GM18867 (cell line): Measurements from ENCODE around the gene RXRB.

ENCODE experiments used
- ATAC-seq: cut with Tn5 transposase; IDR thresholded peaks from one replicate; pipeline ENCODE4 v1.9.1; 2021; ENCODE audit warnings: mild to moderate bottlenecking, moderate library complexity; ENCODE audit not compliant: unreplicated experiment

Gene RXRB

DNA sequence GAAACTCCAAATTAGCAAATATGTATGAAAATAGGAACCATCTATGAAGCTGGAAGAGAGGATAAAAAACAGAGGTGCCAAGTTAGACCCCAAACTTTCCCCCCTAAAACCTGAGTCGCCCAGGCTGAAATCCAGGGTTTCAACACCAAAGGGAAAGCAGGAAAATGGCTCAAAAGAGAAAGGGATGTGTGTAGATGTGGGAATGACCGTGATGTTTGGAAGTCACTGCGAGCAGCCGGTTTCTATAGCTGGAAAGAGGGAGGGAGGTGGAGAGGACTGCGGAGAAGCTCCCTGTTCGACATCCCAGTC is 12.3 kb upstream of the RXRB start:
- ATAC-seq: no peak

DNA sequence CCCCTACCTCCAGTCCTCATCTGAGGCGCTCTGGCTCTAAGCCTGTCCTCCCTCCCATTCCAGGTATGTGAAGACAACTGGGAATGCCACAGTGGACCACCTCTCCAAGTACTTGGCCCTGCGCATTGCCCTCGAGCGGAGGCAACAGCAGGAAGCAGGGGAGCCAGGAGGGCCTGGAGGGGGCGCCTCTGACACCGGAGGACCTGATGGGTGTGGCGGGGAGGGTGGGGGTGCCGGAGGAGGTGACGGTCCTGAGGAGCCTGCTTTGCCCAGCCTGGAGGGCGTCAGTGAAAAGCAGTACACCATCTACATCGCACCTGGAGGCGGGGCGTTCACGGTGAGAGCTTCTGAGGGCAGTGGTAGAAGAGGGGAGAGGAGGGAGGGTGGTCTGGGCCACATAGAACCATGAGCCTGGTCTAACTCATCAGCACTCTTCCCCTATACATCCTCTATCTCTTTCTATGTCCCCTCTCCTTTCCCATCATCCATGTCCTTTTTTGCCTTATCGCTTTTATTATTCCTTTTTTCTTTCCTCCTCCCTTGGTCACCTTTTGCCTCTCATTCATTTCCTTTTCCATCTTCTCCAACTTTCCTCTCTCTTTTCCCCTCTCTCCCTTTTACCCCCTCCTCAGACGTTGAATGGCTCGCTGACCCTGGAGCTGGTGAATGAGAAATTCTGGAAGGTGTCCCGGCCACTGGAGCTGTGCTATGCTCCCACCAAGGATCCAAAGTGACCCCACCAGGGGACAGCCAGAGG is 11.4 kb upstream of the RXRB start:
- ATAC-seq: no peak

GRCh38 chr6:33211136-33211535 is 10.7 kb upstream of the RXRB start:
- ATAC-seq: no peak

DNA sequence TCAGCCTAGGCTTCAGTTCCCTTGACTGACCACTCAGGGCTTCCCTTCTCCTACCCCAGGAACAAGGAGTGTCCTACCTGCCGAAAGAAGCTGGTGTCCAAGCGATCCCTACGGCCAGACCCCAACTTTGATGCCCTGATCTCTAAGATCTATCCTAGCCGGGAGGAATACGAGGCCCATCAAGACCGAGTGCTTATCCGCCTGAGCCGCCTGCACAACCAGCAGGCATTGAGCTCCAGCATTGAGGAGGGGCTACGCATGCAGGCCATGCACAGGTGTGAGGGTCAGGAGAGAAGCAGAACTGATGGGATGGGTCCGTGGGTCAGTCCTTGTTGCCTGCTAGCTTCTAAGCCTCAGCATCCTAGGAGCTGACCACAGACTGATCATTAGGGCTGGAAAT is 9.4 kb upstream of the RXRB start:
- ATAC-seq: no peak

DNA sequence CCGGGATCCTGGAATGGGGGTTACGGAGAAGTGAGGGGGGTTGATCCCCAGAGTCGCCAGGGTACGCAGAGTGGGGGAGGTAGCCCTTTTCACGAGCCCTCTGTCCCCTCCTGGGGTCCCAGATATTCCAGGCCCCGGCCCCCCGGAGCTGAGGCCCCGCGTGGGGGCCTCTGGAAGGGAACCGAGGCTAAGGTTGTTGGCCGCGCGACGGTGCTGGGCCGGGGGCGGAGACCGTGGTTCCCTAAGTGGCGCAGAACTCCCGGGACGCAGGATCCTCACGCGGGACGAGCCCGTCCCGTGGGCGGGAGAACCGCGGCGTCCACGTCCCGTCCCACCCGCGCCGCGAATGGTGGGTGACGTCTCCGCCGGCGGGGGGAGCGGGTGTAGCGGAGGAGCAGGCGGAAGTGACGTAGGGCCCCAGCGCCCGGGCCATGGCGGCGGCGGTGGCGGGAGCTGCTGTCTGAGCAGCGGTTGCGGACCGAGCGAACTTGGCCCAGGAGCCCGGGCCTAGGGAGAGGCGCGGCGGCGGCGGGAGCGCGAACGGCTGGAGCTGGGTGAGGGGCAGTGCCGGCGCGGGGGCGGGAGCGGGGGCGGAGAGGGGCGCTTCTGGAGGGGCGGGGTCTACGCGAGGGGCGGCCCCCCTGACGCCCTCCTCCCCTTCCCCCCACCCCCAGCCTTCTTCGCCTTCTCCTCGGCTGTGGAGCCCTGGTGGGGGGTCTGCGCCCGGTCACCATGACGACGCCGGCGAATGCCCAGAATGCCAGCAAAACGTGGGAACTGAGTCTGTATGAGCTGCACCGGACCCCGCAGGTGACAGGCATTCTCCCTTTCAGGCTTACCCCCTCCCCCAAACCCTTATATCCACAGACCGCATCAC is 7.9 kb upstream of the RXRB start, which contains the start of gene RING1:
TSS of gene RING1 (plus strand) at position 410 of the 877 bp plus-strand sequence. CDS start at position 733, 323 bp downstream.
- ATAC-seq: peak; percentile 34

DNA sequence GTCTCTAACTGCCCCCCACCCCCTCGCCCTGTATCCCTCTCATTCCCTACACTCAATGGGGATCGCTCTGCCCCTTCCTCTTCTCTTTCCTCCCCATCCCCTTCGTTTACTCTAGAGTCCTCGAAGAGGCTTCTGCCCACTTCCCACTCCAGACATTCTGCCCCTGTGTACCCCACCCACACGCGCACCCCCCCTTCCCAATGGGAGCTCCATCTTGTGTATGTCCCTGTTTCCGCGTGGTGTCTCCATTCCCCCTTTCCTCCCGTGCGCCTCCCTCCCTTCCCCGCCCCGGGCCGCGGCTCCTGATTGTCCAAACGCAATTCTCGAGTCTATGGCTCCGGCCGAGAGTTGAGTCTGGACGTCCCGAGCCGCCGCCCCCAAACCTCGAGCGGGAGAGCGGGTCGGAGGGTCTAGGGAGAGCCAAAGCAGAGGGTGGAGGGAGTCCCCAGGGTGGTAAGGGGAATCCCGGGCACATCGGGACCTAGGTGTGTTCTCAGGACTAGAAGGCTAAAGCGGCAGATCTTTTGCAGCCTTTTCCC is 7.2 kb upstream of the RXRB start:
- ATAC-seq: no peak

- no peak for ATAC-seq
Observed at GRCh38 chr6:33206864-33207551, 6.5 kb upstream of the RXRB start.

- ATAC-seq: no peak
Observed at GRCh38 chr6:33206027-33206863, 5.8 kb upstream of the RXRB start.

DNA sequence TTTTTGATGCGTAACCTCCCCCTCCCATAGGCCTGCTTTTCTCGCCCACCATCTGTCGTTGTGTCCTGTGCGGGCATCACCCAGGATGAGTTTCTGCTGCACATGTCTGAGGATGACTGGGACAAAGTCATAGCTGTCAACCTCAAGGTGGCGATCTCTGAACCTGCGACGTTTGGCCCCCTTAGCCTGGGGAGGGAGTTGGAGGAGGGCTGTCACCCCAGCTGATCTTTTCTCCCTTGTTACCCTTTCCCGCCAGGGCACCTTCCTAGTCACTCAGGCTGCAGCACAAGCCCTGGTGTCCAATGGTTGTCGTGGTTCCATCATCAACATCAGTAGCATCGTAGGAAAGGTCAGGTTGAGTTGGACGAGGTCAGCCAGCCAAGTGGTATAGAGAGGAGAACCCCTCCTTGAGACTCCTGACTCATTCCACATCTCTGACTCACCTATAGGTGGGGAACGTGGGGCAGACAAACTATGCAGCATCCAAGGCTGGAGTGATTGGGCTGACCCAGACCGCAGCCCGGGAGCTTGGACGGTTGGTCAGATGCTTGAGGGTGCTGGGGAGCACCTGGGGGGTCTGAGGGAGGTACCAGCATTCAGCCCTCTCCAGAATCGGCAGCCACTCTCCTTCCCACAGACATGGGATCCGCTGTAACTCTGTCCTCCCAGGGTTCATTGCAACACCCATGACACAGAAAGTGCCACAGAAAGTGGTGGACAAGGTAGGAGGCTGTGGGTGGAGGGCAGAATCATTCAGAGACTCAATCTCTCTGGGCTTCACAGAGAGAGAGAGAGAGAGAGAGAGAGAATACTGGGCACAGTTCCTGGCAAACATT is 4.9 kb upstream of the RXRB start:
- no peak for ATAC-seq

- peak; percentile 44 for ATAC-seq
Observed at GRCh38 chr6:33204415-33205190, 4.1 kb upstream of the RXRB start, which contains the start of gene HSD17B8. HSD17B8 (plus strand) TSS chr6:33204655; CDS start chr6:33204669, 14 bp downstream.

GRCh38 chr6:33204165-33204414 is 3.6 kb upstream of the RXRB start:
- no peak for ATAC-seq

DNA sequence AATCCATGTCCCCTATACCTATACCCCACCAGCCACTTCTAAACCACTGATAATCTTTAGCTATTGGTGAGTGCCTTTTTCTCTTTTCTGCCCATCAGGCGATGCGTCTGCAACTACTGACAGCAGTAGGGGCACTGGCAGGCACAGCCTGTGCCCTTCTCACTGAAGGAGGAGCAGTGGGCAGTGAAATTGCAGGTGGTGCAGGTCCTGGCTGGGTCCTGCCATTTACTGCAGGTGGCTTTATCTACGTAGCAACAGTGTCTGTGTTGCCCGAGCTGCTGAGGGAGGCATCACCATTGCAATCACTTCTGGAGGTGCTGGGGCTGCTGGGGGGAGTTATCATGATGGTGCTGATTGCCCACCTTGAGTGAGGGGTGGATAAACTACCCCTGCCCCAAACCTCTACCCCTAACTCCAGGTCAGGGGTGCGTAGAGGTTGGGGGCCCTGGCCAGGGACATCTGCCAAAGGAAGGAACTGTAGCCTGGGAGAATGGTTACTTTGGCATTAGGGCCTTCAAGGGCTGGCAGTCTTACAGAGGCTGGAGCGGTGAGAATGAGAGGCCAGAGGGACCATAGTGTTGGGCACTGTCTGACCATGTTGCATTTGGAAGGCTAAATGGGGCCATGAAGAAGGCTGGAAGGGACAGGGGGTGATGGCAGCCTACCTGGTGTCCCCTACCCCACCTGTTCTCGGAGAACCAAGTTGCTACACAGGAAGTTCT is 3.1 kb upstream of the RXRB start:
- no peak for ATAC-seq

- no peak for ATAC-seq
Observed at GRCh38 chr6:33202799-33203198, 2.3 kb upstream of the RXRB start.

DNA sequence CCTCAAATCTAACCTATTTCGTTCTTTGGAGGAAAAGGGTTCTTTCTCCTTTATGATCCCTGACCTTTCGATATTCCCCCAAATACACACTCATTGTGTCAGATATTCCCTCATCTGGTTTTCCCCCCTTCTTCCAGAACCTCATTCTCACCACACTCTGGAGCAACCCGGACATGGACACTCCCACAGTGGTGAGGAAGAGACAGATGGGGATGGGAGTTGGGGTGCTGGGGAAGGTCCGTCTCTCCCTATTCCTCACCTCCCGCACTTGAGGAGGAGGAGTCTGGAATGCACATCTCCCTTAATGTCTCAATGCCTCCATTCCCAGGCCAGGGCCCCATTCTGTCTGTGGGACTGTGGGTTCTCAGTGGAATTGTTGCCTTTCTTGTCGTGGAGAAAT is 1.5 kb upstream of the RXRB start:
- ATAC-seq: no peak

- ATAC-seq: no peak
Observed at GRCh38 chr6:33201147-33201545, 681 bp upstream of the RXRB start.

DNA sequence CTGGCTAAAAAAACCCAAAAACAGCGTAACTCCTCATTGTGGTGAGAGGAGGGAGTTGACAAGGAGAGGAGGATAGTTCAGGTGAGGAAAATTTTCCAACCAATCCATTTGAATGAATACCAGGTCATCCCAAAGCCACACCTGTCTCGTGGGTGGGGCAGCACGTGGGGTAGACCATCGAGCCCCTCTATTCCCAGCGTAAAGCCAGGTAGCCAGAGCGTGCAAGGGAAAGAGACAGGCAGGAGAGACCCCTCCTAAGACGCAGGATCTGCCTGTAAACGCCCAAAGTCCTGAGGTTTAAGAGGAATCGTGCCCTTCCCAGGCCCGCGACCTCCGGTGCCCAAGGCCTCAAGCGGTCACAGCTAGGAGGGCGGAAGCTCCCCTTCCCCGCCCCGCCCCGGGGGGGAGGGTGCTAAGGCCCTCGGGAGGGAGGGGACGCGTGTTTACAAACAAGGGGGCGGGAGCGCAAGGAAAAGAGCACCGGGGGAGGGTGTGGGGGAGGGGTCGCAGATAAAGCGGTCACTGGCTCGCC is 712 bp downstream of the RXRB start:
- peak; percentile 28 for ATAC-seq

DNA sequence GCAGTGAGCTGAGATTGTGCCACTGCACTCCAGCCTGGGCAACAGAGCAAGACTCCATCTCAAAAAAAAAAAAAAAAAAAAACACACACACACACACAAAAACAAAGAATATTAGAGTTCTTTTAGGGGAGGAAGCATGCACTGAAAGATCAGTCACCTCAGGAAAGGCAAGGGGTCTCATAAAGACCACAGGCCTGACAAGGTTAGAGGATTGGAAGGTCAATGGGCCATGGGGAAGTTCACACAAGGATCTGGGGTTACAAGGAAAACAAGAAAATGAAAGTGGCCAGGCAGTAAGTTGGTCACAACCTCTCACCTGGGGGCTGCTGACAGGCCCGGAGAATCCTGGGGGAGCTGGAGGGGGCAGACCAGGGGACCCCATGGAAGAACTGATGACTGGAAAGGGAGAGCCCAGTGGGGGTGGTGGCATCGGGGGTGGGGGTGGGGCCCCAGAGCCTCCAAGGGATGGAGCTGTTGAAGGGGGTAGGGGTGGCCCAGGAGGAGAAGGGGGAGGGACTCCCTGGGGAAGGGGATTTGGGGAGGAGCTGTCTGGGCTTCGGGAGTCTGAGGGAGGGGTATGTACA is 1.5 kb downstream of the RXRB start:
- no peak for ATAC-seq
